Breast epithelium (tissue), 3 donors: Measurements from ENCODE around the gene CNGB1.

ENCODE experiments used
- CTCF ChIP-seq, 3 donors: fragments of 450-650 bp; IDR thresholded peaks; one replicate each; pipeline ENCODE4 v1.5.1; 2016 to 2017; ENCODE audit warnings: antibody characterized with exemption in 3 of 3, mild to moderate bottlenecking in 3 of 3, moderate library complexity in 3 of 3
- POLR2A ChIP-seq: fragments of 450-650 bp; IDR thresholded peaks from one replicate; pipeline ENCODE4 v1.6.1; 2016; ENCODE audit warnings: antibody characterized with exemption, mild to moderate bottlenecking, moderate library complexity
- POLR2AphosphoS5 ChIP-seq, 3 donors: sonication (generic); formaldehyde crosslinking; IDR thresholded peaks; one replicate each; pipeline ENCODE4 v1.6.1; 2017; ENCODE audit warnings: antibody characterized with exemption in 3 of 3

- no peak for TF ChIP-seq POLR2AphosphoS5 (IDR thresholded peaks at IDR 0.05)
- no peak for TF ChIP-seq CTCF (IDR thresholded peaks at IDR 0.05)
- TF ChIP-seq POLR2A, result no peak
These were observed 101.9 kb downstream of the CNGB1 start for GRCh38 chr16:57868913-57869520.
